WTC11 (cell line): ENCODE measurements around the gene TMEM231. TPM values are rescaled to one million over a fixed set of nuclear protein-coding genes. Genes with fewer than 3 reads are reported as not detected.

Experiments
- ATF1 ChIP-seq: sonication (generic); formaldehyde crosslinking; IDR thresholded peaks from 2 replicates; pipeline ENCODE4 v1.8.1; 2023; ENCODE audit warnings: mild to moderate bottlenecking, moderate library complexity, missing genetic modification reagents
- ATF2 ChIP-seq: sonication (generic); formaldehyde crosslinking; IDR thresholded peaks from 2 replicates; pipeline ENCODE4 v1.8.1; 2022; ENCODE audit warnings: low read depth, missing genetic modification reagents, borderline replicate concordance
- CREM ChIP-seq: sonication (generic); formaldehyde crosslinking; IDR thresholded peaks from 2 replicates; pipeline ENCODE4 v1.8.1; 2022; ENCODE audit warnings: mild to moderate bottlenecking, missing genetic modification reagents, moderate library complexity
- CTCF ChIP-seq: fragments of 200-600 bp; IDR thresholded peaks from 2 replicates; pipeline ENCODE4 v1.8.0; 2022; ENCODE audit warnings: antibody characterized with exemption
- E2F4 ChIP-seq: sonication (generic); formaldehyde crosslinking; IDR thresholded peaks from 2 replicates; pipeline ENCODE4 v1.8.1; 2022; ENCODE audit warnings: low read depth, mild to moderate bottlenecking, moderate library complexity, missing genetic modification reagents, borderline replicate concordance
- ETV6 ChIP-seq: sonication (generic); formaldehyde crosslinking; IDR thresholded peaks from 2 replicates; pipeline ENCODE4 v1.8.1; 2022; ENCODE audit warnings: mild to moderate bottlenecking, missing genetic modification reagents
- FOXJ3 ChIP-seq: sonication (generic); formaldehyde crosslinking; IDR thresholded peaks from 2 replicates; pipeline ENCODE4 v1.9.0; 2021; ENCODE audit warnings: missing genetic modification reagents, mild to moderate bottlenecking, borderline replicate concordance
- FOXK1 ChIP-seq: sonication (generic); formaldehyde crosslinking; IDR thresholded peaks from 2 replicates; pipeline ENCODE4 v1.8.0; 2022; ENCODE audit warnings: mild to moderate bottlenecking, moderate library complexity, missing genetic modification reagents
- FOXP1 ChIP-seq: sonication (generic); formaldehyde crosslinking; IDR thresholded peaks from 2 replicates; pipeline ENCODE4 v1.8.0; 2022; ENCODE audit warnings: missing genetic modification reagents, mild to moderate bottlenecking, moderate library complexity, borderline replicate concordance
- GABPB1 ChIP-seq: sonication (generic); formaldehyde crosslinking; IDR thresholded peaks from 2 replicates; pipeline ENCODE4 v1.8.1; 2023; ENCODE audit warnings: mild to moderate bottlenecking, missing genetic modification reagents
- GTF2I ChIP-seq: fragments of 250-450 bp; sonication (Bioruptor Pico); conservative IDR thresholded peaks from 2 replicates; pipeline ENCODE4 v1.4.0; 2021; ENCODE audit warnings: mild to moderate bottlenecking
- IRF1 ChIP-seq: sonication (generic); formaldehyde crosslinking; IDR thresholded peaks from 2 replicates; pipeline ENCODE4 v1.8.0; 2023; ENCODE audit warnings: missing genetic modification reagents
- JUN ChIP-seq: sonication (generic); formaldehyde crosslinking; IDR thresholded peaks from 2 replicates; pipeline ENCODE4 v1.8.0; 2023; ENCODE audit warnings: mild to moderate bottlenecking, missing genetic modification reagents
- KAT7 ChIP-seq: sonication (generic); formaldehyde crosslinking; IDR thresholded peaks from 2 replicates; pipeline ENCODE4 v1.8.1; 2023; ENCODE audit warnings: missing genetic modification reagents, mild to moderate bottlenecking, borderline replicate concordance
- MYBL2 ChIP-seq: sonication (generic); formaldehyde crosslinking; IDR thresholded peaks from 2 replicates; pipeline ENCODE4 v1.8.1; 2023; ENCODE audit warnings: mild to moderate bottlenecking, moderate library complexity, missing genetic modification reagents
- NFE2L1 ChIP-seq: sonication (generic); formaldehyde crosslinking; IDR thresholded peaks from 2 replicates; pipeline ENCODE4 v1.8.1; 2023; ENCODE audit warnings: missing genetic modification reagents
- SMAD3 ChIP-seq: sonication (generic); formaldehyde crosslinking; IDR thresholded peaks from 2 replicates; pipeline ENCODE4 v1.8.0; 2022; ENCODE audit warnings: missing genetic modification reagents, mild to moderate bottlenecking, borderline replicate concordance
- SP1 ChIP-seq: sonication (generic); formaldehyde crosslinking; conservative IDR thresholded peaks from 2 replicates; pipeline ENCODE4 v1.8.1; 2022; ENCODE audit warnings: missing genetic modification reagents
- TEAD1 ChIP-seq: sonication (generic); formaldehyde crosslinking; IDR thresholded peaks from 2 replicates; pipeline ENCODE4 v1.8.0; 2022; ENCODE audit warnings: mild to moderate bottlenecking, missing genetic modification reagents
- TP53 ChIP-seq: sonication (generic); formaldehyde crosslinking; IDR thresholded peaks from 2 replicates; pipeline ENCODE4 v1.8.1; 2023; ENCODE audit warnings: mild to moderate bottlenecking, missing genetic modification reagents
- USF1 ChIP-seq: sonication (generic); formaldehyde crosslinking; IDR thresholded peaks from 2 replicates; pipeline ENCODE4 v1.8.0; 2022; ENCODE audit warnings: mild to moderate bottlenecking, missing genetic modification reagents
- USF2 ChIP-seq: sonication (generic); formaldehyde crosslinking; IDR thresholded peaks from 2 replicates; pipeline ENCODE4 v1.8.1; 2023; ENCODE audit warnings: mild to moderate bottlenecking, missing genetic modification reagents, moderate library complexity
- ZNF317 ChIP-seq: sonication (generic); formaldehyde crosslinking; IDR thresholded peaks from 2 replicates; pipeline ENCODE4 v1.8.1; 2023; ENCODE audit warnings: low read depth, mild to moderate bottlenecking, moderate library complexity, missing genetic modification reagents, borderline replicate concordance
- ZNF512 ChIP-seq: sonication (generic); formaldehyde crosslinking; IDR thresholded peaks from 2 replicates; pipeline ENCODE4 v1.8.1; 2022; ENCODE audit warnings: missing genetic modification reagents, borderline replicate concordance
- ZNF532 ChIP-seq: fragments of 250-450 bp; sonication (Bioruptor Pico); IDR thresholded peaks from 2 replicates; pipeline ENCODE4 v1.9.0; 2021; ENCODE audit warnings: mild to moderate bottlenecking, borderline replicate concordance
- total RNA-seq: library from RNA; stranded (reverse); gene quantifications from 3 replicates; pipeline ENCODE4 v1.2.3, GENCODE V29; 2021

Gene TMEM231
- total RNA-seq, 1 experiment from 2014 or later = 12.0 TPM

- TF ChIP-seq CTCF (no peak), GABPB1 (CRISPR knock-in tag) (peak; percentile 87), FOXK1 (CRISPR knock-in tag) (peak; percentile 91), FOXJ3 (CRISPR knock-in tag) (no peak), GTF2I (CRISPR knock-in tag) (no peak), MYBL2 (CRISPR knock-in tag) (peak; percentile 71; the same call in 1 of the 2 replicates), USF1 (CRISPR knock-in tag) (peak; percentile 53; the same call in 1 of the 2 replicates), E2F4 (CRISPR knock-in tag) (0 out of 2 replicates have a peak, but pooled peaks have one; percentile 17), ATF2 (CRISPR knock-in tag) (no peak), SP1 (peak; percentile 85), SMAD3 (CRISPR knock-in tag) (no peak), USF2 (CRISPR knock-in tag) (no peak), FOXP1 (CRISPR knock-in tag) (peak; percentile 84), ZNF532 (CRISPR knock-in tag) (no peak), NFE2L1 (CRISPR knock-in tag) (peak; percentile 58; the same call in 1 of the 2 replicates), ZNF512 (CRISPR knock-in tag) (no peak), KAT7 (CRISPR knock-in tag) (no peak), ETV6 (no peak), TP53 (CRISPR knock-in tag) (no peak), CREM (no peak), JUN (CRISPR knock-in tag) (peak; percentile 67; the same call in 1 of the 2 replicates), IRF1 (CRISPR knock-in tag) (peak; percentile 37; the same call in 1 of the 2 replicates), ATF1 (no peak), TEAD1 (peak; percentile 26; the same call in 1 of the 2 replicates), ZNF317 (CRISPR knock-in tag) (no peak)
These were observed 10.1 kb upstream of the TMEM231 start, which contains the start of gene GABARAPL2 (continued) for GRCh38 chr16:75566040-75566757.
